Measurements from ENCODE around the gene WDR4. TPM values are rescaled to one million over a fixed set of nuclear protein-coding genes. Genes with fewer than 3 reads are reported as not detected.

WDR4 gene
- total and polyA plus RNA-seq, 10 of the 15 experiments (the other 5 are each of a cell fraction or from before 2014, with no cell fraction given): 2.1 to 45.3 (median 18.7) TPM

DNA sequence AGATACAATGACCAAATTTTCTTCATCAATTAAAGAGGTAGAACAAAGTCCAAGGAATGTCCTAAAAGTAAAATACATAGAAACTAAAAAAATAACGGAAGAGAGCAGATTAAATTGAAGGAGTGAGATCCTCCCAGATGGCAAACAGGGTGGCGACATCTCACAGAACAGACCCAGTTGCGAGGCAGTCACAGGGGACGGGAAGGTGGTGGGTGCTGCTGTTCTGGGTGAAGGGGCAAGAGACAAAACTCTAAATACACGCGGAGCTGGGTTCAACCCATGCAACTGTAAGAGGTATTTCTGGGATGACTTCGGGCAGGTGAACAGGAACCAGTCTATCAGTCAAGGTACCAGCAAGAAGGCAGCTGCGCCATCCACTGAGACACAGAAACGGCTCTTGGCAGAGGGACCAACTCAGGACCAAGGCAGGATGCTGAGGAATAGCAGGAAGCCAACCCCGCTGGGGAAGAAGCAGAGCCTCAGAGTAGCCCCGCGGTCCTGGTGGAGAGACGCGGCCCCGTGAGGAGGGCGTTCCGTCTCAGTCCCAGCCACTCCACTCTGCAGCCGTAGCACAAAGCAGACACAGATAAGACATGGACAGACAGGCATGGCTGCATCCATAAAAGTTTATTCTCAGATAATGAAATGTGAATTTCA, 32.2 kb downstream of the WDR4 start:
- ATAC-seq (no peak), DNase-seq (ENCODE audit: low read depth, low spot score) (no peak), FAIRE-seq (no peak)
- ChIA-PET SMC1A (ENCODE audit: uncharacterized antibody, unreplicated experiment) (no interaction called here), RAD21 (ENCODE audit: unreplicated experiment) (no interaction called here), POLR2A (no interaction called here), CTCF (no interaction called here)
- no TSS peak for BruUV-seq (replicated peaks)
- Histone ChIP-seq H3K4me1 (ENCODE audit: control insufficient read depth, insufficient read depth, low read length) (no peaks in the 10 kb centered on the region), H3K9ac (ENCODE audit: control insufficient read depth, insufficient read depth, low read length) (no peak overlapping the region), H3K27me3 (replicated peaks in 1 of 2; ENCODE audit: control insufficient read depth in 2 of 2, insufficient read depth in 2 of 2, low read length in 1 of 2) (no peaks in the 10 kb centered on the region), H3K9me3 (replicated peaks; ENCODE audit: control insufficient read depth, insufficient read depth, low read length) (no peaks in the 10 kb centered on the region), H3K4me3 (no peak overlapping the region), H3K79me2 (ENCODE audit: control insufficient read depth, insufficient read depth, low read length) (no peaks in the 10 kb centered on the region), H3K36me3 (ENCODE audit: control insufficient read depth in 2 of 2, insufficient read depth in 2 of 2, low read length in 1 of 2) (peaks cover 21 to 44% of the 10 kb centered on the region in 2 experiments; a peak in 3 of 4 replicates), H4K20me1 (ENCODE audit: control insufficient read depth, insufficient read depth) (no peaks in the 10 kb centered on the region), H3K27ac (ENCODE audit: control insufficient read depth, insufficient read depth) (no peak overlapping the region), H2AFZ (ENCODE audit: control insufficient read depth, low read depth, low read length) (no peak overlapping the region), H3K4me2 (ENCODE audit: control insufficient read depth, insufficient read depth) (no peak overlapping the region)
- in situ Hi-C loops (cut with MboI) (no loop called here), intact Hi-C loops (cut with micrococcal nuclease; ENCODE audit: unreplicated experiment) (no loop called here)
- TF ChIP-seq ATF7 (IDR thresholded peaks at IDR 0.05; ENCODE audit: low read depth) (no peak), POU2F2 (IDR thresholded peaks at IDR 0.05; ENCODE audit: borderline replicate concordance, low read depth, low read length) (no peak), NR2C2 (IDR thresholded peaks at IDR 0.05; ENCODE audit: borderline replicate concordance, control insufficient read depth, insufficient read length, low read depth) (no peak), RAD21 (IDR thresholded peaks at IDR 0.05; ENCODE audit: insufficient read depth, low read depth, low read length) (no peak), KLF5 (IDR thresholded peaks at IDR 0.05; ENCODE audit: partially characterized antibody) (no peak), SMAD5 (IDR thresholded peaks at IDR 0.05; ENCODE audit: low read depth) (no peak), FOXK2 (IDR thresholded peaks at IDR 0.05) (no peak), NRF1 (conservative IDR thresholded peaks at IDR 0.05; ENCODE audit: low read depth, low read length) (no peak), ZNF207 (IDR thresholded peaks at IDR 0.05; ENCODE audit: borderline replicate concordance) (no peak), MTA3 (IDR thresholded peaks at IDR 0.05; ENCODE audit: borderline replicate concordance, low read length) (no peak), ESRRA (IDR thresholded peaks at IDR 0.05; ENCODE audit: low read length) (no peak), JUND (IDR thresholded peaks at IDR 0.05; ENCODE audit: low read depth, low read length) (no peak), RB1 (IDR thresholded peaks at IDR 0.05; ENCODE audit: borderline replicate concordance) (no peak), NFYB (IDR thresholded peaks at IDR 0.05; ENCODE audit: insufficient read depth, low read depth, low read length) (no peak), CREM (IDR thresholded peaks at IDR 0.05; ENCODE audit: low read depth) (no peak), HCFC1 (IDR thresholded peaks at IDR 0.05; ENCODE audit: low read length) (no peak)
- TF ChIP-seq, protein P1, sequence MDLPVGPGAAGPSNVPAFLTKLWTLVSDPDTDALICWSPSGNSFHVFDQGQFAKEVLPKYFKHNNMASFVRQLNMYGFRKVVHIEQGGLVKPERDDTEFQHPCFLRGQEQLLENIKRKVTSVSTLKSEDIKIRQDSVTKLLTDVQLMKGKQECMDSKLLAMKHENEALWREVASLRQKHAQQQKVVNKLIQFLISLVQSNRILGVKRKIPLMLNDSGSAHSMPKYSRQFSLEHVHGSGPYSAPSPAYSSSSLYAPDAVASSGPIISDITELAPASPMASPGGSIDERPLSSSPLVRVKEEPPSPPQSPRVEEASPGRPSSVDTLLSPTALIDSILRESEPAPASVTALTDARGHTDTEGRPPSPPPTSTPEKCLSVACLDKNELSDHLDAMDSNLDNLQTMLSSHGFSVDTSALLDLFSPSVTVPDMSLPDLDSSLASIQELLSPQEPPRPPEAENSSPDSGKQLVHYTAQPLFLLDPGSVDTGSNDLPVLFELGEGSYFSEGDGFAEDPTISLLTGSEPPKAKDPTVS (IDR thresholded peaks at IDR 0.05; ENCODE audit: low read depth, low read length): no peak
- TF ChIP-seq, protein P2, sequence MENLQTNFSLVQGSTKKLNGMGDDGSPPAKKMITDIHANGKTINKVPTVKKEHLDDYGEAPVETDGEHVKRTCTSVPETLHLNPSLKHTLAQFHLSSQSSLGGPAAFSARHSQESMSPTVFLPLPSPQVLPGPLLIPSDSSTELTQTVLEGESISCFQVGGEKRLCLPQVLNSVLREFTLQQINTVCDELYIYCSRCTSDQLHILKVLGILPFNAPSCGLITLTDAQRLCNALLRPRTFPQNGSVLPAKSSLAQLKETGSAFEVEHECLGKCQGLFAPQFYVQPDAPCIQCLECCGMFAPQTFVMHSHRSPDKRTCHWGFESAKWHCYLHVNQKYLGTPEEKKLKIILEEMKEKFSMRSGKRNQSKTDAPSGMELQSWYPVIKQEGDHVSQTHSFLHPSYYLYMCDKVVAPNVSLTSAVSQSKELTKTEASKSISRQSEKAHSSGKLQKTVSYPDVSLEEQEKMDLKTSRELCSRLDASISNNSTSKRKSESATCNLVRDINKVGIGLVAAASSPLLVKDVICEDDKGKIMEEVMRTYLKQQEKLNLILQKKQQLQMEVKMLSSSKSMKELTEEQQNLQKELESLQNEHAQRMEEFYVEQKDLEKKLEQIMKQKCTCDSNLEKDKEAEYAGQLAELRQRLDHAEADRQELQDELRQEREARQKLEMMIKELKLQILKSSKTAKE (IDR thresholded peaks at IDR 0.05; ENCODE audit: low read depth, poor library complexity, severe bottlenecking): no peak
- 90% methylated on average over 18 of the region's 18 CpGs for WGBS (ENCODE audit: insufficient coverage, insufficient replicate concordance, low lambda C conversion rate, missing lambda C conversion rate)
